ENCODE data around the gene ING3. TPM values are rescaled to one million over a fixed set of nuclear protein-coding genes. Genes with fewer than 3 reads are reported as not detected.

The ING3 gene
- total RNA-seq, 2 experiments from 2014 or later = 21.7 to 24.1 TPM

- Mint-ChIP-seq H3K27me3 (peaks cover 17% of the 10 kb centered on the region), H3K36me3 (ENCODE audit: low read depth) (no peaks in the 10 kb centered on the region), H3K4me3 (no peak overlapping the region), H3K9me3 (no peaks in the 10 kb centered on the region), H3K4me1 (ENCODE audit: low read depth) (no peaks in the 10 kb centered on the region), H3K27ac (no peak overlapping the region)
- TF ChIP-seq CTCF (IDR thresholded peaks at IDR 0.05) = no peak
- CTCF ChIA-PET = interaction anchor here (1.2 kb wide), 1 partner anchor 77 kb away, joined by 3 read pairs; no protein-coding TSS in a partner anchor
- ATAC-seq = no peak
- intact Hi-C loops (cut with micrococcal nuclease) = no loop called here
- no peak for DNase-seq
- POLR2A ChIA-PET = no interaction called here
Measured at GRCh38 chr7:121005996-121006584, 55.5 kb downstream of the ING3 start.

DNA sequence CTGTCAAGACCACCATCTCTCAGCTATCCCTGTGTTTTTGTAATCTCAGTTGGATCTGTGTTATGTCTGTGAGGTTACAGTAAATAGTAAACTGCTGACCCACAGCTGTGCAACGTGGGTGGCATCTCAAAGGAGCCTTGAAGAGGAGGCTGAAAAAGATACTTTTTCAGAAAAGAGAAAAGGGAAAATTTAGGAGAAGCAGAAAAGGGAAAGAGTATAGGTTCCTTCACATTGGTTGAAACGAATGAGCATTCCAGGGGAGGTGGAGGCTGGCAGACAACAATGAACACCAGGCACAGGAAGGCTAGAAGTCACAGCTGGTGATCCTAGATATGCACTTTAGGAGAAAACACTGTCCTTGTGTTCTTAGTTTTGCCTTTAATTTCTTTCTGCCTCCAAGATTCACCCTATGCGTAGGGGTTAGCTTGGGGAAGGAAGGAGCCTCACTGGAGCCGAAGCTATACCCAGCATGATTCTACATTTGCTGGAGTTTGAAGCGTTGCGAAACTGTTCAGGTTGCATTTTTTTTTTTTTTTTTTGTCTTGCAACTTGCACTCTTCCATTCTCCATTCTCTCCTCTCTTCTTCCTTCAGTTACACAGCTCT is 56.2 kb downstream of the ING3 start:
- H3K36me3 Mint-ChIP-seq (ENCODE audit: low read depth) = no peaks in the 10 kb centered on the region
- POLR2A ChIA-PET = no interaction called here
- no peaks in the 10 kb centered on the region for H3K4me1 Mint-ChIP-seq (ENCODE audit: low read depth)
- H3K27ac Mint-ChIP-seq = no peak overlapping the region
- no peak for ATAC-seq
- H3K4me3 Mint-ChIP-seq = no peak overlapping the region
- H3K9me3 Mint-ChIP-seq = no peaks in the 10 kb centered on the region
- H3K27me3 Mint-ChIP-seq = peaks cover 17% of the 10 kb centered on the region
- intact Hi-C loops (cut with micrococcal nuclease) = no loop called here
- DNase-seq = no peak
- CTCF ChIA-PET = interaction anchor here (0.5 to 1.2 kb wide), 2 partner anchors 20 to 76 kb away, joined by 3 read pairs; no protein-coding TSS in a partner anchor
- no peak for TF ChIP-seq CTCF (IDR thresholded peaks at IDR 0.05)

DNA sequence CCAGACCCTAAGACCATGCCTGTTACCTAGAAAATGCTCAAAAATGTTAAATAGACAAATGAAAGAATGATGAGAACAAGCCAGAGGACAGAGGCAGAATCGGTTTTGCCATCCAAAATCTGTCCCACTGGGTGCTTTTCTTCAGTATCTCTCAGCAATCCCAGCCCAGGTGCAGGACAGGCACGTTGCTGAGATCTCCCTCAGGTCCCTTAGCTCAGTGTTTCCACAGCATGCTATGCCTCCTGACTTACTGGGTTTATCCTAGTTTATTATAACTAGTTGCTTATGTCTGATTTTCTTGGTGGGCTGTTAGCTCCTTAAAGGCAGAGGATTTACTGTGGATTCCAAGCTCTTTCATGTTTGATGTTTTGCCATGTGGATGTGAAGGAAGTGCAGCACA is 58.2 kb downstream of the ING3 start:
- H3K36me3 Mint-ChIP-seq (ENCODE audit: low read depth) = no peaks in the 10 kb centered on the region
- POLR2A ChIA-PET = no interaction called here
- TF ChIP-seq CTCF (IDR thresholded peaks at IDR 0.05) = no peak
- no peaks in the 10 kb centered on the region for H3K4me1 Mint-ChIP-seq (ENCODE audit: low read depth)
- H3K4me3 Mint-ChIP-seq = no peak overlapping the region
- intact Hi-C loops (cut with micrococcal nuclease) = no loop called here
- CTCF ChIA-PET = no interaction called here
- ATAC-seq (no peak), DNase-seq (no peak)
- H3K27me3 Mint-ChIP-seq = peaks cover 14% of the 10 kb centered on the region
- H3K27ac Mint-ChIP-seq = no peak overlapping the region
- no peaks in the 10 kb centered on the region for H3K9me3 Mint-ChIP-seq

GRCh38 chr7:121011401-121011800 is 60.8 kb downstream of the ING3 start:
- H3K9me3 Mint-ChIP-seq = no peaks in the 10 kb centered on the region
- H3K36me3 Mint-ChIP-seq (ENCODE audit: low read depth) = no peaks in the 10 kb centered on the region
- ChIA-PET POLR2A (no interaction called here), CTCF (no interaction called here)
- peaks cover 6% of the 10 kb centered on the region for H3K27me3 Mint-ChIP-seq
- H3K4me1 Mint-ChIP-seq (ENCODE audit: low read depth) = no peaks in the 10 kb centered on the region
- H3K27ac Mint-ChIP-seq = no peak overlapping the region
- TF ChIP-seq CTCF (IDR thresholded peaks at IDR 0.05) = no peak
- DNase-seq (no peak), ATAC-seq (no peak)
- intact Hi-C loops (cut with micrococcal nuclease) = no loop called here
- H3K4me3 Mint-ChIP-seq = no peak overlapping the region

DNA sequence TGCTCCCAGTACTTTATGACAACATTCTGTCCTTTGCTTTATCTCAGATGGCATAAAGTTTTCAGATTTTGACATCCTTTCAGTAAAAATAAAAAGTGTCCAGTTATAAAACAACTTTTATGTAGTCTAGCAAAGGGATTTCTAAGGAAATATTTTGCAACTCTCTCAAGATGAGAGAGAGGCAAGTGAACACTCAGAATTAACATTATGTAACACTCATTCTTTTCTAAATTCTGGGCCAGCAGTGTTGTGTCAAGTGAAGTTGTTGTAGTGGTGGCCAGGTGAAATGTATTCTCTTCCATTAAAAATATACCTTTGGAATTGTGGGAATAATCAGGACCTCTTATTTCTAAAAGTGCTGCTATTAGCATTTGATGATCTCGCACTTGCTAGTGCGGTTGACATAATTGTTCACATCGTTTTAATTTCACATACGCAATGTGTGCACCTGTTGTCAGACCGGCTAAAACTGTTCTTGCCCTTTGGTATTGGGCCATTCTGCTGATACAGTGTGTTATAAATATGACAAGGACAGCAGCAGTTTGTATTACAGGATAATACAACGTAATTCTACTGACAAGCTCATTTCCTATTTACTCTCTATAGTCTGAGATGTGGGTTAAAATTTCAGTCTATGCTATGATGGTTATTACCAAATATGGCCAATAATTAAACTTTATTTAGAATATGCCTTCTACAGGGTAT is 61.7 kb downstream of the ING3 start:
- ChIA-PET CTCF (no interaction called here), POLR2A (no interaction called here)
- Mint-ChIP-seq H3K27ac (no peak overlapping the region), H3K4me1 (ENCODE audit: low read depth) (no peaks in the 10 kb centered on the region), H3K27me3 (peaks cover 8% of the 10 kb centered on the region), H3K9me3 (no peaks in the 10 kb centered on the region), H3K36me3 (ENCODE audit: low read depth) (no peaks in the 10 kb centered on the region), H3K4me3 (no peak overlapping the region)
- intact Hi-C loops (cut with micrococcal nuclease) = no loop called here
- ATAC-seq = no peak
- no peak for DNase-seq
- TF ChIP-seq CTCF (IDR thresholded peaks at IDR 0.05) = no peak

All from activated CD8-positive, alpha-beta T cell treated with anti-CD3 and anti-CD28 coated beads for 36 hours (primary cell).